Urinary bladder (tissue), 4 donors: ENCODE data around the gene OR6M1. TPM values are rescaled to one million over a fixed set of nuclear protein-coding genes. Genes with fewer than 3 reads are reported as not detected.

Source experiments
- DNase-seq: peaks from one replicate; pipeline ENCODE4 v3.0.0-alpha.2; 2015; ENCODE audit errors: extremely low spot score
- H3K27ac ChIP-seq: one replicate; pipeline ENCODE4 v1.5.1; 2013; ENCODE audit warnings: low read depth, mild to moderate bottlenecking, moderate library complexity
- H3K36me3 ChIP-seq: one replicate; pipeline ENCODE4 v1.6.1; 2013; ENCODE audit warnings: mild to moderate bottlenecking, moderate library complexity; ENCODE audit not compliant: insufficient read depth
- H3K4me1 ChIP-seq: one replicate; pipeline ENCODE4 v1.6.1; 2013; ENCODE audit warnings: mild to moderate bottlenecking, moderate library complexity; ENCODE audit not compliant: insufficient read depth
- H3K4me3 ChIP-seq: one replicate; pipeline ENCODE4 v1.5.1; 2013; ENCODE audit warnings: low read depth, low read length
- WGBS: extraction: QIAGEN DNeasy Blood & Tissue Kit; methylation state at CpG from one replicate; pipeline ENCODE4 v1.1.7; 2013; 5-methylcytosine and 5-hydroxymethylcytosine counted together
- polyA plus RNA-seq: library from polyadenylated mRNA; stranded (reverse); fragments of 200-250 nt; gene quantifications from one replicate; pipeline ENCODE4 v1.2.3, GENCODE V29; 2013
- total RNA-seq: library from RNA; depleted of rRNA; stranded (reverse); fragments of >200 nt; gene quantifications from one replicate; pipeline ENCODE4 v1.2.3, GENCODE V29; 2014
- donor health status: healthy with polysubstance abuse.
- donor health status: healthy.

The OR6M1 gene
- total and polyA plus RNA-seq, 2 donors = not detected

DNA sequence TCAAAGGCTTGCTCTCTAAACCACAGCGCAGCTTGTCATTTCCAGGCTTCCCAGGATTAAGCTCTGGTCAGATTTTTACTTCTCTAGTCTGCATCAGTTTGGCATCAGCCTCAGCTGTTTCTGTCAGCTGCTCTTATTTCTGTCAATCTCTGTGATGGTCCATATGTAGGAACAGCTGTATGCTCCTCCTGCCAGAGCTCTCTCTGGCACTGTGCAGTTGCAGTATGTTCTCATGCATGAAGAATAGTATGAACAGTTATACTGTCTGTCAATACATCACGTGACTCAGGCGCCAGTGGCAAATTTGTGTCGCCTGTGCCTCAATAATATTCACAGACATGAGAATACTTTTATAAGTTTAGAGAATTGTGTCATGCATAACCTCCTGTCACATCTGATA is 6.7 kb downstream of the OR6M1 start:
- WGBS = 82% methylated on average over 4 of the region's 4 CpGs
- no peak overlapping the region for H3K4me3 ChIP-seq
- no peak for DNase-seq

DNA sequence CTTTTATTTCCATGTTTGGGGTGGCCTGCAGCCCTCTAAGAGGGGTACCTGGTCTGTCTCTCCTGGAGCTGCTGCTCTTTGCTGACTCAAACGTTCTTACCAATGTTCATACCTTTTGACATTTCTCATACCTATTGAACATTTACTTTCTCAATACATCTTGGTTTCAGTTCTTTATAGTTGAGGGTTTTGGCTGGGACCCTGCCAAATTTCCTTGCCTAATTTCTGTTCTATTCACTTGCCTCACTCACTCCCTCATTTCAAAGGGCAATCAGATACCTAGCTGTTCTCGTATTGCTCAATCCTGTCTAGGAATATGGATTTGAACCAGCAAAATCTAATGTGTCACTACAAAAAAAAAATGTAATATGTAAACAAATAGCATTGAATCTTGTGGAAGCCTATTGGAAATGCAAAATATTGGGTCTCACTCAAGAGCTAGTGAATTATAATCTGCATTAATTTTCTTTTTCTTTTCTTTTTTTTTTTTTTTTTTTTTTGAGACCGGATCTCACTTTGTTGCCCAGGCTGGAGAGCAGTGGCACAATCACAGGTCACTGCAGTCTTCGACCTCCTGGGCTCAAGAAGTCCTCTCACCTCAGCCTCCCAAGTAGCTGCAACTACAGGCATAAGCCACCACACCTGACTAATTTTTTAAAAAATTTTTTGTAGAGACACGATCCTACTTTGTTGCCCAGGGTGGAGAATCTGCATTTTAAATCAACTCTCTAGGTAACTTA is 7.5 kb downstream of the OR6M1 start:
- WGBS = 80% methylated on average over 5 of the region's 5 CpGs
- Histone ChIP-seq H3K4me1 (no peaks in the 10 kb centered on the region), H3K27ac (no peak overlapping the region), H3K4me3 (no peak overlapping the region), H3K36me3 (no peaks in the 10 kb centered on the region)
- DNase-seq = no peak

More for the DNA sequence above, 6.7 kb downstream of the OR6M1 start:
- Histone ChIP-seq H3K36me3 (no peaks in the 10 kb centered on the region), H3K4me1 (no peaks in the 10 kb centered on the region), H3K27ac (no peak overlapping the region)

- WGBS = 68% methylated on average over 4 of the region's 4 CpGs
- H3K27ac ChIP-seq = no peak overlapping the region
- H3K4me1 ChIP-seq = no peaks in the 10 kb centered on the region
- no peak overlapping the region for H3K4me3 ChIP-seq
- H3K36me3 ChIP-seq = no peaks in the 10 kb centered on the region
- no peak for DNase-seq
These were observed 8.1 kb downstream of the OR6M1 start for GRCh38 chr11:123798079-123798478.

GRCh38 chr11:123797541-123797940 is 8.6 kb downstream of the OR6M1 start:
- Histone ChIP-seq H3K4me3 (no peak overlapping the region), H3K4me1 (no peaks in the 10 kb centered on the region), H3K36me3 (no peaks in the 10 kb centered on the region), H3K27ac (no peak overlapping the region)
- WGBS = 58% methylated on average over 10 of the region's 10 CpGs
- no peak for DNase-seq

DNA sequence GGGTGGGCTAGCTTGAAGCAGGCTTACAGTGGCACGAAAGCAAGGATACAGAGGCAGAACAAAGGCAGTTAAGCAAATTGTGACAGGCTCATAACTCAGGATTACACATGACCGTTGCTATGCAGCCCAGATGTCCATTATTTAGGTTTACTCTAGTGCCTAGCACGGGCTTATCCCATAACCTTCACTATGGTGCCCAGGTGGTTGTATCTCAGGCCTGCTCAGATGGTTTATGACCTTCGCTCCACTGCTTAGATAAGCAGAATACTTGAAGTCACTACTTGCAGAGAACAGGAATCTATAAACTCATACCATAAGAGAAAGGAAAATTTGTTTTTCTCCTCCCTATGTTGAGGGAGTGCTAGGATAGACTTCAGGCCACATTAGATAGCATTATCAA is 9.0 kb downstream of the OR6M1 start:
- Histone ChIP-seq H3K4me3 (no peak overlapping the region), H3K27ac (no peak overlapping the region), H3K36me3 (no peaks in the 10 kb centered on the region), H3K4me1 (no peaks in the 10 kb centered on the region)
- DNase-seq = no peak
- 26% methylated on average over 4 of the region's 4 CpGs for WGBS

- WGBS = 95% methylated on average over 1 of the region's 1 CpG
These were observed 9.9 kb downstream of the OR6M1 start for GRCh38 chr11:123796226-123796625.

DNA sequence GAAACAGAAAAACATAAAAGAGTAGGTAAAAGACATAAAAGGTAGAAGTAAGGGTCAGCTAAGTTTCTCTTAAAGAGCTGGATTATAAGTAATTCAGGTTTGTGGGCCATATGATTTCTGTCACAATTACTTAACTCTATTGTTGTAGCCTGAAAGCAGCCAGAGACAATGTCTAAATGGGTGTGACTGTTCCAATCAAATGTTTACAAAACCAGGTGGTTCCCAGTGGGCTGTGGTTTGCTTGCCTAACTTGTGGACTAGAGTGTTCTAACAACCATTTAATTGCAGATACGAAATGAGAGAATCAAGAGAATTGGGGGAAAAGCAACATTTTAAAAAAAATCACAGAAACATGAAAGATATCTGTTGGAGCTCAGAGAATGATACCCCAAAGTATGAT is 22.6 kb downstream of the OR6M1 start:
- H3K4me3 ChIP-seq = no peak overlapping the region
- no peak for DNase-seq
- H3K36me3 ChIP-seq = no peaks in the 10 kb centered on the region
- H3K27ac ChIP-seq = no peak overlapping the region
- H3K4me1 ChIP-seq = no peaks in the 10 kb centered on the region
- WGBS = 74% methylated on average over 1 of the region's 1 CpG

More at GRCh38 chr11:123796226-123796625, 9.9 kb downstream of the OR6M1 start:
- DNase-seq = no peak
- H3K27ac ChIP-seq = no peak overlapping the region
- no peaks in the 10 kb centered on the region for H3K4me1 ChIP-seq
- H3K36me3 ChIP-seq = no peaks in the 10 kb centered on the region
- no peak overlapping the region for H3K4me3 ChIP-seq

- Histone ChIP-seq H3K4me1 (no peaks in the 10 kb centered on the region), H3K4me3 (no peak overlapping the region), H3K27ac (no peak overlapping the region), H3K36me3 (no peaks in the 10 kb centered on the region)
- no peak for DNase-seq
- WGBS = 93% methylated on average over 1 of the region's 1 CpG
These were observed 27.6 kb downstream of the OR6M1 start for GRCh38 chr11:123778511-123778910.

- Histone ChIP-seq H3K36me3 (no peaks in the 10 kb centered on the region), H3K27ac (no peak overlapping the region), H3K4me3 (no peak overlapping the region), H3K4me1 (no peaks in the 10 kb centered on the region)
- WGBS = 45% methylated on average over 4 of the region's 4 CpGs
- DNase-seq = no peak
These were observed 30.2 kb downstream of the OR6M1 start for GRCh38 chr11:123775715-123776549.

- no peak for DNase-seq
- H3K27ac ChIP-seq = no peak overlapping the region
- H3K36me3 ChIP-seq = no peaks in the 10 kb centered on the region
- no peak overlapping the region for H3K4me3 ChIP-seq
- WGBS = 68% methylated on average over 1 of the region's 1 CpG
- H3K4me1 ChIP-seq = no peaks in the 10 kb centered on the region
These were observed 30.9 kb downstream of the OR6M1 start for GRCh38 chr11:123775289-123775688.

DNA sequence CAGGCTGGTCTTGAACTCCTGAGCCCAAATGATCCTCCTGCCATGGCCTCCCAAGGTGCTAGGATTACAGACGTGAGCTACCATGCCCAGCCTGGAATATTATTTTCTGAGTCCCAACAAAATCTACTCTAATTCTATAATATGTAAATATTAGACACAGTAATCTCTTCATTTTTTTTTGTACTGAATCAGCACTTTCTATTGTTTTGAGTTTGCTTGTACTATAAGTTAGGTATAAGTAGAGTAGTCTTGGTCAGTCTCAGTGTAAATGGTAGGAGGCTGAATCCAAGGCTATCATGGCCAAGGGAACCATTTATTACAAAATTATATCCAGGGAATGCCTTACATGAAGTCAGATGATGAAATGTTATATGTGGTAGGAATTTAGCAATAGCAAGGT is 32.2 kb downstream of the OR6M1 start:
- Histone ChIP-seq H3K27ac (no peak overlapping the region), H3K4me1 (no peaks in the 10 kb centered on the region), H3K36me3 (no peaks in the 10 kb centered on the region), H3K4me3 (no peak overlapping the region)
- no peak for DNase-seq
- 73% methylated on average over 1 of the region's 1 CpG for WGBS

DNA sequence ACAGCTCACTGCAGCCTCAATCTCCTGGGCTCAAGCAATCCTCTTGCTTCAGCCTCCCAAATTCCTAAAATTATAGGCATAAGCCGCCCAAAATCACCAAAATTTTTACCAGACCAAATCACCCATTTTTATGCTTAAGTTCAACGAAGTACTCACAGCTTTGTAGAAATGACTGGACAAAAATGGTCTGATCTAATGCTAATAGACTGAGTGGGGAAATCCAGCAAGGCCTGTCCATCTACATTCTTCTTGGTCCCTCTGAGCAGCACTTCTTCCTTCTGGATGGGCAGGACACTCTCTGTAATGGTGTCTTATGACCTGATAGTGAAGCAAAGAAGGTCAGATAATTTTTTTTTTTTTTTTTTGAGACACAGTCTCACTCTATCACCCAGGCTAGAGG is 33.1 kb downstream of the OR6M1 start:
- 78% methylated on average over 2 of the region's 2 CpGs for WGBS
- H3K4me3 ChIP-seq = no peak overlapping the region
- no peaks in the 10 kb centered on the region for H3K36me3 ChIP-seq
- no peaks in the 10 kb centered on the region for H3K4me1 ChIP-seq
- H3K27ac ChIP-seq = no peak overlapping the region
- DNase-seq = no peak

GRCh38 chr11:123771664-123772063 is 34.5 kb downstream of the OR6M1 start:
- no peak for DNase-seq
- Histone ChIP-seq H3K27ac (no peak overlapping the region), H3K4me3 (no peak overlapping the region), H3K36me3 (no peaks in the 10 kb centered on the region), H3K4me1 (no peaks in the 10 kb centered on the region)
- 96% methylated on average over 3 of the region's 3 CpGs for WGBS

DNA sequence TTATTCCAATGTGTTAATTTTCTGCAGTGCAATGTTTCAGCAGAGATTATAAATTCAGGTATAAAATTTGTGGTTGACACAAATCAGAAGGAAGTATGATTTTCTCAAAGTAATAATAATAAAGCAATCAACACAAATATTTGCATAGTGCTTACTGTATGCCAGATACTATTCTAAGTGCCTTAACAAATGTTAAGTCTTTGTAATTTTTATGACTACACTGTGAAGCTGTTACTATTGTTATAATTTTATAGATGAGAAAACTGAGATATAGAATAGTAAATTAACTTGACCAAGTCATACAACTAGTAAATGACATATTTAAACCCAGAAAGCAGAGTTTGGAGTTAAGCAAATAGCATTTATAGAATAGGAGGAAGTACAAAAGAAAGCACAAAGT is 35.4 kb downstream of the OR6M1 start:
- Histone ChIP-seq H3K36me3 (no peaks in the 10 kb centered on the region), H3K4me1 (no peaks in the 10 kb centered on the region), H3K4me3 (no peak overlapping the region), H3K27ac (no peak overlapping the region)
- no peak for DNase-seq
